Measurements from ENCODE around the gene PRKAG1. TPM values are rescaled to one million over a fixed set of nuclear protein-coding genes. Genes with fewer than 3 reads are reported as not detected.
A peak's percentile ranks its signal among the peaks of the same experiment; 100 is the strongest.

PRKAG1 gene
- polyA plus RNA-seq, 1 donor from 2014 or later = 71.0 TPM

- Histone ChIP-seq H3K36me3 (ENCODE audit: insufficient read depth, low read length) (peaks cover 12% of the 10 kb centered on the region), H3K9me3 (ENCODE audit: low read length) (no peaks in the 10 kb centered on the region), H3K4me2 (ENCODE audit: low read length) (no peak overlapping the region), H3K4me3 (ENCODE audit: low read length) (peak overlapping the region; percentile 90), H4K20me1 (ENCODE audit: insufficient read depth) (peaks cover 19% of the 10 kb centered on the region), H3F3A (ENCODE audit: insufficient read depth, low read length, poor library complexity, severe bottlenecking) (no peaks in the 10 kb centered on the region), H2AFZ (ENCODE audit: low read depth, low read length) (no peak overlapping the region), H3K27me3 (ENCODE audit: insufficient read depth, low read depth, low read length) (no peaks in the 10 kb centered on the region), H3K9ac (ENCODE audit: low read length) (no peak overlapping the region), H3K79me2 (replicated peaks; ENCODE audit: insufficient read depth, low read length) (peaks cover 45% of the 10 kb centered on the region), H3K27ac (ENCODE audit: low read length) (no peak overlapping the region), H3K9me2 (ENCODE audit: insufficient read depth, low read length) (no peaks in the 10 kb centered on the region)
- TF ChIP-seq RAD21 (conservative IDR thresholded peaks at IDR 0.05) = no peak
- TF ChIP-seq TAF1 (IDR thresholded peaks at IDR 0.05; ENCODE audit: low read depth) = no peak
- TF ChIP-seq CTCF (IDR thresholded peaks at IDR 0.05; ENCODE audit: poor library complexity, severe bottlenecking) = no peak
- no peak for TF ChIP-seq EP300 (conservative IDR thresholded peaks at IDR 0.05; ENCODE audit: poor library complexity, severe bottlenecking)
- no peak for TF ChIP-seq REST (IDR thresholded peaks at IDR 0.05; ENCODE audit: borderline replicate concordance)
- TF ChIP-seq SMC3 (conservative IDR thresholded peaks at IDR 0.05; ENCODE audit: poor library complexity) = no peak
- TF ChIP-seq EZH2 (IDR thresholded peaks at IDR 0.05; ENCODE audit: borderline replicate concordance, insufficient read depth, low read length, poor library complexity, severe bottlenecking) = no peak
- no peak for TF ChIP-seq POLR2AphosphoS5 (IDR thresholded peaks at IDR 0.05)
- TF ChIP-seq MXI1 (conservative IDR thresholded peaks at IDR 0.05; ENCODE audit: poor library complexity, severe bottlenecking) = no peak
Measured at GRCh38 chr12:48954061-48954460, 64.5 kb downstream of the PRKAG1 start.

GRCh38 chr12:48952691-48953090 is 65.9 kb downstream of the PRKAG1 start:
- H3K79me2 ChIP-seq (replicated peaks; ENCODE audit: insufficient read depth, low read length) = peaks cover 45% of the 10 kb centered on the region
- H3K9me3 ChIP-seq (ENCODE audit: low read length) = no peaks in the 10 kb centered on the region
- H3F3A ChIP-seq (ENCODE audit: insufficient read depth, low read length, poor library complexity, severe bottlenecking) = no peaks in the 10 kb centered on the region
- H3K4me2 ChIP-seq (ENCODE audit: low read length) = no peak overlapping the region
- no peak overlapping the region for H3K4me3 ChIP-seq (ENCODE audit: low read length)
- H2AFZ ChIP-seq (ENCODE audit: low read depth, low read length) = no peak overlapping the region
- TF ChIP-seq CTCF (IDR thresholded peaks at IDR 0.05; ENCODE audit: poor library complexity, severe bottlenecking) (no peak), SMC3 (conservative IDR thresholded peaks at IDR 0.05; ENCODE audit: poor library complexity) (no peak), TAF1 (IDR thresholded peaks at IDR 0.05; ENCODE audit: low read depth) (no peak), MXI1 (conservative IDR thresholded peaks at IDR 0.05; ENCODE audit: poor library complexity, severe bottlenecking) (no peak), REST (IDR thresholded peaks at IDR 0.05; ENCODE audit: borderline replicate concordance) (no peak), POLR2AphosphoS5 (IDR thresholded peaks at IDR 0.05) (no peak), RAD21 (conservative IDR thresholded peaks at IDR 0.05) (no peak), EP300 (conservative IDR thresholded peaks at IDR 0.05; ENCODE audit: poor library complexity, severe bottlenecking) (no peak), EZH2 (IDR thresholded peaks at IDR 0.05; ENCODE audit: borderline replicate concordance, insufficient read depth, low read length, poor library complexity, severe bottlenecking) (no peak)
- peaks cover 19% of the 10 kb centered on the region for H4K20me1 ChIP-seq (ENCODE audit: insufficient read depth)
- no peak overlapping the region for H3K9ac ChIP-seq (ENCODE audit: low read length)
- H3K27me3 ChIP-seq (ENCODE audit: insufficient read depth, low read depth, low read length) = no peaks in the 10 kb centered on the region
- H3K9me2 ChIP-seq (ENCODE audit: insufficient read depth, low read length) = no peaks in the 10 kb centered on the region
- peaks cover 12% of the 10 kb centered on the region for H3K36me3 ChIP-seq (ENCODE audit: insufficient read depth, low read length)
- H3K27ac ChIP-seq (ENCODE audit: low read length) = no peak overlapping the region
